Common myeloid progenitor, CD34-positive (primary cell): ENCODE measurements around the gene RASAL1.

Experiments used
- CTCF ChIA-PET: fragments of 350-600 bp; sonication (Branson Sonifier 250); formaldehyde crosslinking; loops from one replicate; lab custom pipeline; 2021; ENCODE audit warnings: antibody characterized with exemption; lab: Charles Lee
- POLR2A ChIA-PET: fragments of 350-600 bp; sonication (Branson Sonifier 250); formaldehyde crosslinking; loops from one replicate; lab custom pipeline; 2021; ENCODE audit warnings: antibody characterized with exemption; lab: Charles Lee
- DNase-seq, 3 donors: peaks; one replicate each; pipeline versions ENCODE4 v3.0.0 to v3.0.0-alpha.2; 2013
- H3K27ac ChIP-seq, 2 experiments: 1 replicate in 1 of 2; 2 replicates in 1 of 2; pipeline ENCODE4 v1.7.0; 2013; ENCODE audit warnings: inconsistent platforms in 2 of 2, low read length in 2 of 2, mild to moderate bottlenecking in 2 of 2, low read depth in 1 of 2, moderate library complexity in 1 of 2; ENCODE audit not compliant: severe bottlenecking in 2 of 2, insufficient read depth in 1 of 2, poor library complexity in 1 of 2
- H3K27me3 ChIP-seq, 5 experiments: replicated peaks in 2 of 5; 1 replicate in 3 of 5; 2 replicates in 2 of 5; pipeline versions ENCODE4 v1.6.1 to v1.7.0; 2013; ENCODE audit warnings: low read length in 4 of 5, mild to moderate bottlenecking in 2 of 5, moderate library complexity in 2 of 5, inconsistent platforms in 1 of 5; ENCODE audit not compliant: insufficient read depth in 5 of 5, control insufficient read depth in 4 of 5
- H3K36me3 ChIP-seq, 4 experiments: 1 replicate in 2 of 4; 2 replicates in 2 of 4; pipeline versions ENCODE4 v1.6.1 to v1.7.0; 2013; ENCODE audit warnings: low read length in 3 of 4, control low read depth in 1 of 4, mild to moderate bottlenecking in 1 of 4; ENCODE audit not compliant: control insufficient read depth in 4 of 4, insufficient read depth in 4 of 4
- H3K4me1 ChIP-seq, 4 experiments: 1 replicate in 3 of 4; 2 replicates in 1 of 4; pipeline versions ENCODE4 v1.6.1 to v1.7.1; 2013; ENCODE audit warnings: low read length in 3 of 4, mild to moderate bottlenecking in 3 of 4, control low read depth in 1 of 4, inconsistent platforms in 1 of 4, moderate library complexity in 1 of 4; ENCODE audit not compliant: control insufficient read depth in 4 of 4, insufficient read depth in 4 of 4; ENCODE audit errors: control extremely low read depth in 1 of 4
- H3K4me3 ChIP-seq, 7 experiments: 1 replicate in 4 of 7; 2 replicates in 3 of 7; pipeline versions ENCODE4 v1.5.1 to v1.7.0; 2013; ENCODE audit warnings: mild to moderate bottlenecking in 7 of 7, low read length in 6 of 7, moderate library complexity in 6 of 7, inconsistent platforms in 2 of 7, low read depth in 2 of 7, control low read depth in 1 of 7; ENCODE audit not compliant: insufficient read depth in 4 of 7, control insufficient read depth in 1 of 7; ENCODE audit errors: extremely low read depth in 1 of 7
- H3K9me3 ChIP-seq, 5 experiments: 1 replicate in 4 of 5; 2 replicates in 1 of 5; pipeline versions ENCODE4 v1.6.1 to v1.7.1; 2013; ENCODE audit warnings: low read length in 4 of 5, mild to moderate bottlenecking in 2 of 5, inconsistent platforms in 1 of 5, low read depth in 1 of 5, moderate library complexity in 1 of 5; ENCODE audit not compliant: control insufficient read depth in 4 of 5, insufficient read depth in 2 of 5; ENCODE audit errors: control extremely low read depth in 1 of 5
- WGBS: methylation state at CpG from one replicate; pipeline ENCODE4 v1.1.5; 2013; ENCODE audit not compliant: insufficient coverage; 5-methylcytosine and 5-hydroxymethylcytosine counted together

The RASAL1 gene

DNA sequence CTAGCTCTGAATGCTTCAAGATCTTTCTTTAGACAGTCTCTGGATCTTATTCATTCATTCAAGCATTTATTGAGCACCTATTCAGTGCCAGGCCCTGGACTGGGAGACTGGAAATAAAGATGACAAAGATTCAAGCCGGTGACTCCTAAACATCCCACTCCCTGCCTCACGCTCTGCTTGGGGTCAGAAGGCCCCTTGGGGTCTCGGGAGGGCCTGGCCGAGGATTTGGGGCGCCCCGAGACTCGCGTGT lies 79.3 kb downstream of the RASAL1 start:
- Histone ChIP-seq H3K36me3 (no peaks in the 10 kb centered on the region), H3K4me1 (peaks cover 0 to 18% (median 14%) of the 10 kb centered on the region in 4 experiments), H3K4me3 (peak overlapping the region in 6 of 7 experiments; percentile 9 to 70 (median 51)), H3K9me3 (no peaks in the 10 kb centered on the region), H3K27me3 (peaks cover 0 to 43% (median 11%) of the 10 kb centered on the region in 5 experiments), H3K27ac (no peak overlapping the region)
- WGBS, result 7% methylated on average over 7 of the region's 8 CpGs
- no peak for DNase-seq
- POLR2A ChIA-PET, result no interaction called here
- CTCF ChIA-PET, result interaction anchor here (1.0 to 1.5 kb wide), 5 partner anchors 12 to 121 kb away, joined by 3 to 6 read pairs (median 4); no protein-coding TSS in a partner anchor

DNA sequence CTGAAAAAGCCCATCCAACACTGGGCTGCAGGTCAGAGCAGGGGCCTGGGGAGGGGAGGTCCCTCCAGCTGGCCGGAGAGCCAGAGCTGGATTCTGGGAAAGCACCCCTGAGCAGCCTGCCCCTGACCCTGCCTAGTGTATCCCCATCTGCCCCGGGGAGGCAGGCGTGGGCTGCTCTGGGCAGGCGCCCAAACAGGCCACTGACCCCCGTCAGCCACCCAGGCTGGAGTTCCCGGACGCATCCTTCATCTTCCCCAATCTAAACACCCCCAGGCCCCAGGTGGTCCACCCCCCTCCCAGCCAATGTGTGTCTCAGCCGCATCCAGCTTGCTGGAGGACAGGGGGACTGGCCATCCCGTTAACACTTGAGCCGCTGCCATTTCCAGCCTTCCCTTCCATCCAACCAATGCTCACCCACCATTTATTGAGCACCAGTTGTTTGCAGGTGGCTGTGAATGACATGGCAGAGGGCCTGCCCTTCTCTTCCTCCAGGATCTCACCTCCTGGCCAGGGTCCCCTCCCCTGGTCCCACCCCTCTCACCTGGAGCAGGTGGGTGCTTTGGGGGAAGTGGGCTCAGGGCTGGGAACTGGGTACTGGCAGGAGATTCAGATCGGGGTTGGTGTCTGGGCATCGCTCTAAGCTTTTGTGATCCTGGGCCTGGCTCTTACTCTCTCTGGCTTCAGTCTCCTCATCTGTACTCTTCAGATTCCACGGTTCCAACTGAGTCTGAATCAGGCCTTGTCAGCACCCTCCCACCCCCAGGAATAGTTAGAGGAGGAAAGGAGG lies 79.8 kb downstream of the RASAL1 start:
- DNase-seq, result no peak
- Histone ChIP-seq H3K4me3 (no peak overlapping the region), H3K9me3 (no peaks in the 10 kb centered on the region), H3K27me3 (peaks cover 0 to 43% (median 11%) of the 10 kb centered on the region in 5 experiments), H3K27ac (no peak overlapping the region), H3K4me1 (peaks cover 0 to 18% (median 14%) of the 10 kb centered on the region in 4 experiments), H3K36me3 (no peaks in the 10 kb centered on the region)
- ChIA-PET POLR2A (no interaction called here), CTCF (interaction anchor here (1.0 to 1.9 kb wide), 7 partner anchors 11 to 121 kb away, joined by 3 to 6 read pairs (median 4); no protein-coding TSS in a partner anchor)
- WGBS, result 96% methylated on average over 3 of the region's 13 CpGs

DNA sequence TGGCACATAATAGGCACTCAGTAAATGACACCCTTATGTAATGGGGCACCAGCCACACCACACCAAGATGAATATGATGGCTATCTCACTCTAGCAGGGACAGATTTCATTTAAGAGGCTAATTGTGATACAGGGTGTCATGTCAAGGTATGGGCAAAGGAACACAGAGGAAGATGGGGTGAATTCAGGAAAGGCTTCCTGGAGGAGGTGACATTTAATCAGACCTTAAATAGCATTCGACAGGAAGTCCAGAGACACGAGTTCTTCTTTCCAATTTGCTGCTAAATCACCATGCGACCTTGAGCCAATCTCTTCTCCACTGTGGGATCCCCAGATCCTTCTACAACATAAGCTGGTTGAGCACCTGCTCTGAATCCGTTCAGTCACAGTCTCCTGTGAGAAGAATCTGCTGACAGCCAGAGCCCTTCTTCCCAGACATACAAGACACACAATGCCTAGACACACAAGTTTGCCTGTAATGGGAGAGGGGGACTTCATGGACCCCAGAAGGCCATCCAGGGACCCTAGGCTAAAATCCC lies 80.5 kb downstream of the RASAL1 start:
- CTCF ChIA-PET, result interaction anchor here (1.1 to 2.5 kb wide), 9 partner anchors 9 to 122 kb away, joined by 3 to 9 read pairs (median 4); no protein-coding TSS in a partner anchor
- Histone ChIP-seq H3K27ac (no peak overlapping the region), H3K9me3 (no peaks in the 10 kb centered on the region), H3K4me1 (peaks cover 0 to 19% (median 14%) of the 10 kb centered on the region in 4 experiments), H3K36me3 (no peaks in the 10 kb centered on the region), H3K4me3 (no peak overlapping the region), H3K27me3 (peaks cover 0 to 41% (median 11%) of the 10 kb centered on the region in 5 experiments)
- POLR2A ChIA-PET, result no interaction called here
- DNase-seq, result no peak
- 77% methylated on average over 4 of the region's 4 CpGs for WGBS

DNA sequence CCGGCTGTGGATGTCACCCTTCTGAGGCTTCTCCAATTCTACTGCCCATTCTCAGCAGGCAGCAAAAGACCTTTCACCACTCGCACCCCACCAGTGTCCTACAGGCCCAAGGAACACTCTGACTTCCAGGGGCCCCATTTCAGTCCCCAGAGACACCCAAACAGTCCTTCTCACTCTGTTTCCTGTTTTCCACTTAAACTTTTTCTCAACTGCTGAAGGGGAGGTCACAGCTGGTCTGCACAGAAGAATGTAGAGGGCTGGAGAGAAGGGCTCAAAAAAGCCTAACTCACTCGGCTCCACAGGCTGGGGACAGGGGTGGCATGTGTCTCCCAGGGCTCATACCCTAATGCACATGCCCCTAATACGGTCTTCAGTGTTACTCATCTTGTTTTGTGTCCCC lies 83.2 kb downstream of the RASAL1 start:
- Histone ChIP-seq H3K36me3 (no peaks in the 10 kb centered on the region), H3K27me3 (peaks cover 0 to 32% (median 11%) of the 10 kb centered on the region in 5 experiments), H3K27ac (no peak overlapping the region), H3K4me3 (no peak overlapping the region), H3K9me3 (no peaks in the 10 kb centered on the region), H3K4me1 (peaks cover 0 to 21% (median 14%) of the 10 kb centered on the region in 4 experiments)
- ChIA-PET POLR2A (no interaction called here), CTCF (interaction anchor here (0.7 to 4.5 kb wide), 5 partner anchors 19 to 357 kb away, joined by 3 to 76 read pairs (median 6); no protein-coding TSS in a partner anchor)
- DNase-seq, result no peak
- WGBS, result 65% methylated on average over 4 of the region's 4 CpGs

DNA sequence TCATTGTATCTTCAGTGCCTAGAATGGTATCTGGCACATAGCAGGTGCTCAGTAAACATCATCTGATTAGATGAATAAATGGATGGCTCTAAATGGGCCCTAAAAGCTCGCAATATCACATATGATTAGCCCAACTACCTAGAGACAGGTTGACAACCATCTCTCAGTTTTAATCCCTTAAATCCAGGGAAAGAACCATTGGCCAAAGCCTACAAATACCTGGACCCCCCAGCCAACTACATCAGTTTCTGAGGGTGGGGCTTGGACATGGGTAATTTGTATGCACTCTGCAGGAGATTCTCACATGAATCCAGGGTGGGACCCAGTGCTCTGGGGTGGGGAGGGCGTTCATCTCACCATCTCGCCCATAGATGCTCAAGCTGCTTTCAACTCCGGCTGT lies 83.8 kb downstream of the RASAL1 start:
- Histone ChIP-seq H3K4me1 (peaks cover 0 to 16% (median 9%) of the 10 kb centered on the region in 4 experiments), H3K36me3 (no peaks in the 10 kb centered on the region), H3K9me3 (no peaks in the 10 kb centered on the region), H3K27ac (no peak overlapping the region), H3K4me3 (no peak overlapping the region), H3K27me3 (peaks cover 0 to 27% (median 11%) of the 10 kb centered on the region in 5 experiments)
- WGBS, result 92% methylated on average over 3 of the region's 4 CpGs
- DNase-seq, result no peak
- ChIA-PET POLR2A (no interaction called here), CTCF (interaction anchor here (0.7 to 4.5 kb wide), 10 partner anchors 12 to 357 kb away, joined by 3 to 76 read pairs (median 6); no protein-coding TSS in a partner anchor)

DNA sequence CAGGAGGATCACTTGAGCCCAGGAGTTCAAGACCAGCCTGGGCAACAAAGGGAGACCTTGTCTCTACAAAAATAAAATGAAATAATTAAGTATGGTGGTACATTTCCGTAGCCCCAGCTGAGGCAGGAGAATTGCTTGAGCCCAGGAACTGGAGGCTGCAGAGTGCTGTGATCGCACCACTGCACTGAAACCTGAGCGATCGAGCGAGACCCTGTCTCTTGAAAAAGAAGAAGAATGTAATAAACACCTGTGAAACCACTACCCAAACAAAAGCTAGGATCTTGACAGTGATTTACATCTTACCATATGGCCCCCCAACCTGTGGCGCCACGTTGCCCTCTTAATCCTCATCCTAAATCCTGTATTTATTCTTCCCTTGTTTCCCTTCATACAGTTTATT lies 84.8 kb downstream of the RASAL1 start:
- Histone ChIP-seq H3K4me3 (no peak overlapping the region), H3K27ac (no peak overlapping the region), H3K27me3 (peaks cover 0 to 17% (median 5%) of the 10 kb centered on the region in 5 experiments), H3K9me3 (no peaks in the 10 kb centered on the region), H3K4me1 (peaks cover 0 to 14% (median 5%) of the 10 kb centered on the region in 4 experiments), H3K36me3 (no peaks in the 10 kb centered on the region)
- DNase-seq, result peak in 1 of 3 donors; percentile 22
- CTCF ChIA-PET, result interaction anchor here (0.7 to 4.5 kb wide), 10 partner anchors 10 to 122 kb away, joined by 3 to 76 read pairs (median 13); no protein-coding TSS in a partner anchor
- WGBS, result 86% methylated on average over 6 of the region's 7 CpGs
- POLR2A ChIA-PET, result no interaction called here
